Gastrocnemius medialis (tissue), 4 donors: ENCODE measurements around the gene SCN4B.

Source experiments
- POLR2A ChIP-seq, 2 donors: fragments of 450-650 bp; IDR thresholded peaks; one replicate each; pipeline ENCODE4 v1.6.1; 2017; ENCODE audit warnings: antibody characterized with exemption in 2 of 2, mild to moderate bottlenecking in 2 of 2, moderate library complexity in 2 of 2
- TF ChIP-seq, protein P1 (sequence below), 5 experiments: fragments of 450-650 bp in 3 of 5; fragments of 200-600 bp in 2 of 5; sonication (generic) in 2 of 5; IDR thresholded peaks in 4 of 5; conservative IDR thresholded peaks in 1 of 5; 1 replicate in 4 of 5; 2 replicates in 1 of 5; pipeline ENCODE4 v1.5.1; 2016 to 2019; ENCODE audit warnings: antibody characterized with exemption in 5 of 5, mild to moderate bottlenecking in 3 of 5, moderate library complexity in 3 of 5

DNA sequence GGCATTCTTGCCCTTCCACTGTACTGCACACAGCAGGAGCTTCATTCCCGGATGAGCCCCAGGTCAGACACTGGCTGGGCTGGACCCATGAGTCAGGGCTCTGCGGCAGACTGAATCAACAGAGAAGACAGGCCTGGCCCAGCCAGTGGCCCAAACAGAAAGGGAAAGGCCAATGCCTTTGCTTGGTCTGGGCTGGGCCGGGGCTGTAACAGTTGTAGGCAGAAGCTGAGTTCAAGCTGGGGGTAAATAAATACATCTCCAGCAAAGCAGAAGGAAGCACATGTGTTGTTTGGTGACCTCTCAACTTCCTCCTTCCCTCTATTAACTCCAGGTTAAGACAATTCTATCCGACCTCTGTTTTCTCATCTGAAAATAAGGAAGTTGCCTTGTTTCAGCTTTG is 64.1 kb downstream of the SCN4B start:
- TF ChIP-seq, protein P1, sequence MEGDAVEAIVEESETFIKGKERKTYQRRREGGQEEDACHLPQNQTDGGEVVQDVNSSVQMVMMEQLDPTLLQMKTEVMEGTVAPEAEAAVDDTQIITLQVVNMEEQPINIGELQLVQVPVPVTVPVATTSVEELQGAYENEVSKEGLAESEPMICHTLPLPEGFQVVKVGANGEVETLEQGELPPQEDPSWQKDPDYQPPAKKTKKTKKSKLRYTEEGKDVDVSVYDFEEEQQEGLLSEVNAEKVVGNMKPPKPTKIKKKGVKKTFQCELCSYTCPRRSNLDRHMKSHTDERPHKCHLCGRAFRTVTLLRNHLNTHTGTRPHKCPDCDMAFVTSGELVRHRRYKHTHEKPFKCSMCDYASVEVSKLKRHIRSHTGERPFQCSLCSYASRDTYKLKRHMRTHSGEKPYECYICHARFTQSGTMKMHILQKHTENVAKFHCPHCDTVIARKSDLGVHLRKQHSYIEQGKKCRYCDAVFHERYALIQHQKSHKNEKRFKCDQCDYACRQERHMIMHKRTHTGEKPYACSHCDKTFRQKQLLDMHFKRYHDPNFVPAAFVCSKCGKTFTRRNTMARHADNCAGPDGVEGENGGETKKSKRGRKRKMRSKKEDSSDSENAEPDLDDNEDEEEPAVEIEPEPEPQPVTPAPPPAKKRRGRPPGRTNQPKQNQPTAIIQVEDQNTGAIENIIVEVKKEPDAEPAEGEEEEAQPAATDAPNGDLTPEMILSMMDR (IDR thresholded peaks at IDR 0.05 in 4 of 5, conservative IDR thresholded peaks at IDR 0.05 in 1 of 5) = no peak
- no peak for TF ChIP-seq POLR2A (IDR thresholded peaks at IDR 0.05)
